WERI-Rb-1 (cell line): ENCODE measurements around the gene DLEC1.
"Not testable (repeated sequence)": the region's sequence is repeated elsewhere in the genome, so short reads cannot be mapped to it uniquely, and the experiment has no call there.

ENCODE experiments used
- DNase-seq: peaks from one replicate; pipeline ENCODE4 v3.0.0-alpha.2; 2020
- H3K27ac ChIP-seq: fragments of 250-450 bp; sonication (Bioruptor Pico); 2 replicates; pipeline ENCODE4 v1.5.1; 2020; ENCODE audit warnings: mild to moderate bottlenecking, moderate library complexity
- H3K27me3 ChIP-seq: fragments of 250-450 bp; sonication (Bioruptor Pico); 2 replicates; pipeline ENCODE4 v1.5.1; 2021; ENCODE audit warnings: mild to moderate bottlenecking, low read depth, moderate library complexity; ENCODE audit not compliant: insufficient read depth, severe bottlenecking
- H3K36me3 ChIP-seq: fragments of 250-450 bp; sonication (Bioruptor Pico); 2 replicates; pipeline ENCODE4 v1.5.1; 2020; ENCODE audit warnings: mild to moderate bottlenecking, moderate library complexity
- H3K4me3 ChIP-seq: 2 replicates; pipeline ENCODE4 v1.5.1; 2011; ENCODE audit warnings: low read depth, mild to moderate bottlenecking, control low read depth, low read length
- H3K9me3 ChIP-seq: fragments of 250-450 bp; sonication (Bioruptor Pico); 2 replicates; pipeline ENCODE4 v1.5.1; 2021; ENCODE audit warnings: mild to moderate bottlenecking, moderate library complexity; ENCODE audit not compliant: severe bottlenecking
- TF ChIP-seq, protein P1 (sequence below): IDR thresholded peaks from 2 replicates; pipeline ENCODE4 v1.5.1; 2011; ENCODE audit warnings: low read depth, mild to moderate bottlenecking, control low read depth, inconsistent platforms, low read length

The DLEC1 gene

DNA sequence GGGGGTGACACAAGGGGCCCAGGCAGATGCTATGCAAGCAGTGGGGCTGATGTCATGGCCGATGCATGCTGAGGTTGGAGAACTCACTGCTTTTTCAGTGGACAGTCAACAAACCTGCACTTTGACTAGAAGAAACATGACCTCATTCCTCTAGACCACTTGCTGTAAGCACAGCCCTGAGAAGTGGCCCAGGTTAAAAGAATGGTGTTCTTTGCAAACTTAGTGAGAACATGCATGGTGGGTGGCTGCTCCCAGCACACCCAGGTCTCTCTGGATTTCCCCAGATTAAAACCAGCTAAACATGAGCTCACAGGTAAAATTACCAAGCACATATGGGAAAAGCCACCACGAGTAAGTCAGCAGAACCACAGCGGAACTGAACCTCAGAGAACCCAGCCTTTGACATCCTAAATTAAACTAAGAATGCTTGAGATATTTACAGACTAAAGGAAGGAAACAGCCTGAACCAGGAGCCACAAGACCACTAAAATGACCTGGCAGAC lies 15.5 kb downstream of the DLEC1 start:
- Histone ChIP-seq H3K36me3 (no peaks in the 10 kb centered on the region), H3K27me3 (no peaks in the 10 kb centered on the region), H3K27ac (no peak overlapping the region), H3K4me3 (no peak overlapping the region), H3K9me3 (no peaks in the 10 kb centered on the region)
- no peak for DNase-seq
- TF ChIP-seq, protein P1, sequence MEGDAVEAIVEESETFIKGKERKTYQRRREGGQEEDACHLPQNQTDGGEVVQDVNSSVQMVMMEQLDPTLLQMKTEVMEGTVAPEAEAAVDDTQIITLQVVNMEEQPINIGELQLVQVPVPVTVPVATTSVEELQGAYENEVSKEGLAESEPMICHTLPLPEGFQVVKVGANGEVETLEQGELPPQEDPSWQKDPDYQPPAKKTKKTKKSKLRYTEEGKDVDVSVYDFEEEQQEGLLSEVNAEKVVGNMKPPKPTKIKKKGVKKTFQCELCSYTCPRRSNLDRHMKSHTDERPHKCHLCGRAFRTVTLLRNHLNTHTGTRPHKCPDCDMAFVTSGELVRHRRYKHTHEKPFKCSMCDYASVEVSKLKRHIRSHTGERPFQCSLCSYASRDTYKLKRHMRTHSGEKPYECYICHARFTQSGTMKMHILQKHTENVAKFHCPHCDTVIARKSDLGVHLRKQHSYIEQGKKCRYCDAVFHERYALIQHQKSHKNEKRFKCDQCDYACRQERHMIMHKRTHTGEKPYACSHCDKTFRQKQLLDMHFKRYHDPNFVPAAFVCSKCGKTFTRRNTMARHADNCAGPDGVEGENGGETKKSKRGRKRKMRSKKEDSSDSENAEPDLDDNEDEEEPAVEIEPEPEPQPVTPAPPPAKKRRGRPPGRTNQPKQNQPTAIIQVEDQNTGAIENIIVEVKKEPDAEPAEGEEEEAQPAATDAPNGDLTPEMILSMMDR, result no peak

DNA sequence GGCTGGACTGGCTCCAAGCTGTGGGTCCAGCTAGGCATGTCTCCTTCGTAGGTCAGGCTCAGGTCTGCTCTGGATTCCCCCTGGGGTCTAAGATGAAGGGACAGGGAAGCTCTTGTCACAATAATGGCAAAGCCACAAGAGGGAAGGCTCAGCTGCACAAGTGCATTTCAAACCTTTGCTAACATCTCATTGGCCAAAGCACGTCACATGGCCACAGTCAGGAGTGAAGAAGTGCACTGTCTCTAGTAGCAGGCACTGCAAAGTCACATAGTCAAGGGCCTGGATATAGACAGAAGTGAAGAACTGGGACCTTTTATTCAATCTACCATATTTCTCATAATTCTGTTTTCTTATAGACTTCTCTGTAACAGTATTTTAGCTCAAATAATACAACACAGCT lies 20.1 kb downstream of the DLEC1 start:
- Histone ChIP-seq H3K4me3 (no peak overlapping the region), H3K27ac (no peak overlapping the region), H3K9me3 (no peaks in the 10 kb centered on the region), H3K27me3 (peaks cover 5% of the 10 kb centered on the region), H3K36me3 (no peaks in the 10 kb centered on the region)
- TF ChIP-seq, protein P1, result no peak
- no peak for DNase-seq

DNA sequence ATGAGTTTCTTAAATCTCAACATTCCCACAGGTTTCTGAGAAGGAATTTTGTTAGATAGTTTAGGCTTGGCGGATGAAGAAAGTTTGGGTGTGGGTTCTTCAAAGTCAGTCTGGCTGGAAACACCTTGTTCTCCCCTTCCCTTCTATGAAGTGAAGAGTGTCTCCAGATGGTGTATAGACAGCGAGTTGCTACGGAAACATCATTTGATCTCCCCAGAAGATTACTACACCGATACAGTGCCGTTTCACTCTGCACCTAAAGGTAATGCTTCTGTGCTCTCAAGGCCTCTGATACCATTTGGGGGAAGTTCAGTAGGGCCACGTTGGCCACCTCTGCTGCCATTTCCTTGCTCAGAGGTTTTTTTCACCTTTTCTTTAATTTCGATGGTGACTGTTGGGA lies 20.6 kb downstream of the DLEC1 start:
- Histone ChIP-seq H3K9me3 (no peaks in the 10 kb centered on the region), H3K27me3 (peaks cover 5% of the 10 kb centered on the region), H3K36me3 (no peaks in the 10 kb centered on the region), H3K27ac (no peak overlapping the region), H3K4me3 (no peak overlapping the region)
- DNase-seq, result no peak
- TF ChIP-seq, protein P1, result no peak

DNA sequence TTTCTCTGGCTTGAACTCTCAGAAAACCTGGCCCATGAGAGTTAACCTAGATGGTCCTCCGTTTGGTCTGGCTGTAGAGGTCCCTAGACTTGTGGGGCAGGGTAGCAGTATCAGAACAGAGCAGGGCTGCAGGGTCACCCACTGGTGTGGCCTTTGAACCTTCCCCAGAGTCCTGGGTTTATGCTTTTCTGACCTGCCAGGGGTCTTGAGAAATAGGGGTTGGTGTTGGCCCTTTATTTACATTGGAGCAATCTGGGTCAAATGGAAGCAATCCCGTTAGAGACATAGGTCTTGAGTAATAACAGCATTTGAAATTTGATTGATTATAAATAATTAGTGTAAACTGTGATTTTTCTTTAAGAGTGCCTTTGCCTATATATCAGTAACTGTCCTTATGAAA lies 23.8 kb downstream of the DLEC1 start:
- no peak overlapping the region for H3K4me3 ChIP-seq
- DNase-seq, result no peak
- H3K27ac ChIP-seq, result no peak overlapping the region
- TF ChIP-seq, protein P1, result no peak
- no peaks in the 10 kb centered on the region for H3K36me3 ChIP-seq
- H3K27me3 ChIP-seq, result peaks cover 22% of the 10 kb centered on the region
- peaks cover 7% of the 10 kb centered on the region for H3K9me3 ChIP-seq

DNA sequence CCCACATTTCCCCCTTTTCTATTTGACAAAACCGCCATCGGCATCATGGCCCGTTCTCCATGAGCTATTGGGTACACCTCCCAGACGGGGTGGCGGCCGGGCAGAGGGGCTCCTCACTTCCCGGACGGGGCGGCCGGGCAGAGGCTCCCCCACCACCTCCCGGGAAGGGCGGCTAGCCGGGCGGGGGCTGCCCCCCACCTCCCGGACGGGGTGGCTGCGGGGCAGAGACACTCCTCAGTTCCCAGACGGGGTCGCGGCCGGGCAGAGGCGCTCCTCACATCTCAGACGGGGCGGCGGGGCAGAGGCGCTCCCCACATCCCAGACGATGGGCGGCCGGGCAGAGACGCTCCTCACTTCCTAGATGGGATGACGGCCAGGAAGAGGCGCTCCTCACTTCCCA lies 25.4 kb downstream of the DLEC1 start:
- not testable (repeated sequence) for H3K9me3 ChIP-seq

DNA sequence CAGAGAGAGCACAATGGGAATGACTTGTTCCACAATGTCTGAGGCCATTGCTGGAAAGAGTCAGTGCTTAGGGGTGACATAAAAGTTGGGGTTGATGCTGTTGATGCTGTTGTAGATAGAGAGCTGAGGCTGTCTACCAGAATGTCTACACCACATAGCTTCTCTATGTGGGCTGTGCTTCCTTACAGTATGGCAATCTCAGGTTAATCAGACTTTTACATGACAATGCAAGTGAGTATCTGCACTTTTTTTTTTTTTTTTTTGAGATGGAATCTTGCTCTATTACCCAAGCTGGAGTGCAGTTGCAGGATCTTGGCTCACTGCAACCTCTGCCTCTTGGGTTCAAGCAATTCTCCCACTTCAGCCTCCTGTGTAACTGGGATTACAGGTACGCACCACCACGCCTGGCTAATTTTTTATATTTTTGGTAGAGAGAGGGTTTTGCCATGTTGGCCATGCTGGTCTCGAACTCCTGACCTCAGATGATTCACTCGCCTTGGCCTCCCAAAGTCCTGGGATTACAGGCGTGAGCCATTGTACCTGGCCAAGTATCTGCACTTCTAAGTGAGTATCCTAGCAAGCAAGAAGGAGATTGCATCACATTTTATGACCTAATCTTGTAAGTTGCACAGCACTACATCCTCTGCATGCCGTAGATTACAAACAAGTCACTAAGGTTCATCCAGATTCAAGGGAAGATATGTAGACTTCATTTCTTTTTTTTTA lies 28.7 kb downstream of the DLEC1 start:
- peaks cover 7% of the 10 kb centered on the region for H3K9me3 ChIP-seq
- no peaks in the 10 kb centered on the region for H3K36me3 ChIP-seq
- no peak overlapping the region for H3K27ac ChIP-seq
- DNase-seq, result no peak
- peaks cover 52% of the 10 kb centered on the region for H3K27me3 ChIP-seq
- TF ChIP-seq, protein P1, result no peak
- H3K4me3 ChIP-seq, result no peak overlapping the region

More for the DNA sequence above, 25.4 kb downstream of the DLEC1 start:
- H3K27me3 ChIP-seq, result peaks cover 34% of the 10 kb centered on the region
- H3K36me3 ChIP-seq, H3K4me3 ChIP-seq, DNase-seq, H3K27ac ChIP-seq: not testable (repeated sequence)
